Lung (tissue), 12 donors: Measurements from ENCODE around the gene PIAS1. TPM values are rescaled to one million over a fixed set of nuclear protein-coding genes. Genes with fewer than 3 reads are reported as not detected.

Experiments used
- ATAC-seq: fragments of 200-7000 bp; cut with Tn5 transposase; one replicate; pipeline ENCODE4 v1.9.1; 2020; ENCODE audit warnings: moderate number of reproducible peaks; ENCODE audit not compliant: insufficient read depth, low FRiP score
- DNase-seq, 3 donors: peaks; one replicate each; pipeline ENCODE4 v3.0.0-alpha.2; 2013 to 2017
- H3K27ac ChIP-seq, 2 donors: one replicate each; pipeline ENCODE4 v1.5.1; 2013; ENCODE audit warnings: mild to moderate bottlenecking in 2 of 2, moderate library complexity in 2 of 2, control low read depth in 1 of 2, inconsistent platforms in 1 of 2, low read depth in 1 of 2, low read length in 1 of 2
- H3K27me3 ChIP-seq, 3 donors: one replicate each; pipeline ENCODE4 v1.5.1; 2013; ENCODE audit warnings: low read length in 2 of 3; ENCODE audit not compliant: control insufficient read depth in 3 of 3, insufficient read depth in 3 of 3
- H3K36me3 ChIP-seq, 4 donors: one replicate each; pipeline ENCODE4 v1.5.1; 2013; ENCODE audit warnings: low read length in 4 of 4, mild to moderate bottlenecking in 1 of 4, moderate library complexity in 1 of 4; ENCODE audit not compliant: control insufficient read depth in 4 of 4, insufficient read depth in 4 of 4
- H3K4me1 ChIP-seq, 5 donors: one replicate each; pipeline ENCODE4 v1.5.1; 2013; ENCODE audit warnings: low read length in 5 of 5, mild to moderate bottlenecking in 2 of 5, moderate library complexity in 1 of 5; ENCODE audit not compliant: control insufficient read depth in 5 of 5, insufficient read depth in 5 of 5
- H3K4me3 ChIP-seq: one replicate; pipeline ENCODE4 v1.5.1; 2013; ENCODE audit warnings: mild to moderate bottlenecking, control low read depth, moderate library complexity
- H3K9ac ChIP-seq, 2 donors: one replicate each; pipeline ENCODE4 v1.5.1; 2013; ENCODE audit warnings: low read length in 2 of 2, control low read depth in 1 of 2; ENCODE audit not compliant: insufficient read depth in 1 of 2
- H3K9me3 ChIP-seq, 4 donors: one replicate each; pipeline ENCODE4 v1.5.1; 2013; ENCODE audit warnings: low read length in 3 of 4, mild to moderate bottlenecking in 1 of 4, moderate library complexity in 1 of 4; ENCODE audit not compliant: control insufficient read depth in 4 of 4, insufficient read depth in 3 of 4
- CTCF ChIP-seq: IDR thresholded peaks from 2 replicates; pipeline ENCODE4 v1.5.1; 2012; ENCODE audit warnings: mild to moderate bottlenecking; ENCODE audit errors: control extremely low read depth, extremely low read depth
- WGBS, 2 donors: extraction: QIAGEN DNeasy Blood & Tissue Kit; methylation state at CpG; one replicate each; pipeline ENCODE4 v1.1.7; 2013; 5-methylcytosine and 5-hydroxymethylcytosine counted together
- polyA plus RNA-seq, 2 donors: library from polyadenylated mRNA; stranded (reverse); fragments of 200-250 nt; gene quantifications; one replicate each; pipeline ENCODE4 v1.2.1, GENCODE V29; 2013
- total RNA-seq, 2 donors: library from RNA; depleted of rRNA in 1 of 2; stranded (reverse); fragments of >200 nt in 1 of 2; gene quantifications; one replicate each; pipeline ENCODE4 v1.2.1, GENCODE V29; 2014 to 2021
- donor health status: control.
- donor health status: control.
- donor health status: Bipolar disorder and iron deficiency.
- donor health status: healthy.
- donor health status: DM: yes; HTN: yes; CAD: no.

The PIAS1 gene
- total and polyA plus RNA-seq, 4 donors, result 14.6 to 157 (median 30.4) TPM

- Histone ChIP-seq H3K27me3 (no peaks in the 10 kb centered on the region), H3K27ac (no peak overlapping the region), H3K9me3 (no peaks in the 10 kb centered on the region), H3K4me1 (peaks cover 0 to 12% (median 5%) of the 10 kb centered on the region in 5 donors), H3K36me3 (peaks cover 2 to 30% (median 17%) of the 10 kb centered on the region in 4 donors), H3K4me3 (no peak overlapping the region), H3K9ac (no peak overlapping the region)
- ATAC-seq (no peak), DNase-seq (no peak)
- 93 to 97% methylated on average over 5 of the region's 5 CpGs for WGBS, 2 donors
- no peak for TF ChIP-seq CTCF
Observed at GRCh38 chr15:68192804-68193486, 138.8 kb downstream of the PIAS1 start.

DNA sequence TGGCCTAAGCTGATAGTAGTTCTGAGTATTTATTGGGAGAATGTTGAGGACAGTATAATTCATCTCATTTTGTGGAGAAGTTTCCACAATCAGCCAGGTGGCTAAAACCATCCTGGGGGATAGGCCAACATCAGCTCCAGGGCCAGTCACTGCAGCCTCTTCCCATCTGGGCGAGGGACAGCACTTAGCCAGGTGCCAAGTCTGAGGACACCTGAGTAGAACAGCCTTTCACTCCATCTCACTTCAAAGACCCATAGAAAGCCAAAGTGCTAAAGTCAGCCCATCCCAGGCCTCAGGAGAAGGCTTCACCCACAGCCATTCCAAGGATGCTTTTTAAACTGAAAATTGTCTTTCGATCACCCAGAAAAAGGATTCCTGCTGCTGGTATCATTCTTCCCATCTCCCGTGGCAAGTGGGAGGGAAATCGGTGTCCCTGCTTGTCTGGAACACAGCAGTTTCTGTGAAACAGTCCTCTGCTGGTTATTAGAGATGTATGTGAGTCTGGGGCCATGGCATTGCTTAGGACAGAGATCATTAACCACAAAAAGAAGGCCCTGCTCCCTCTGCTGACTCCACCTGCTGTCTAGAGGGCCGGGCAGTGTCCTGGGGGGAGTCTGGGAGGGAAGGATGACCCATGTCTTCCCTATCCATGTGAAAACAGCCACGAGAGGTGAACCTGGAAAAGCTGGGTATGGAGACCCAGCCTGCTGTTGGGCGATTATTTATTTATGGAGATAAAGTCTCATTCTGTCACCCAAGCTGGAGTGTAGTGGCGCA lies 141.4 kb downstream of the PIAS1 start:
- no peak overlapping the region for H3K4me3 ChIP-seq
- H3K36me3 ChIP-seq, result peaks cover 2 to 21% (median 6%) of the 10 kb centered on the region in 4 donors
- 93 to 94% methylated on average over 8 of the region's 8 CpGs for WGBS, 2 donors
- TF ChIP-seq CTCF, result no peak
- H3K9me3 ChIP-seq, result no peaks in the 10 kb centered on the region
- no peak overlapping the region for H3K9ac ChIP-seq
- no peak overlapping the region for H3K27ac ChIP-seq
- H3K27me3 ChIP-seq, result no peaks in the 10 kb centered on the region
- DNase-seq (no peak), ATAC-seq (no peak)
- H3K4me1 ChIP-seq, result peaks cover 0 to 10% (median 5%) of the 10 kb centered on the region in 5 donors

DNA sequence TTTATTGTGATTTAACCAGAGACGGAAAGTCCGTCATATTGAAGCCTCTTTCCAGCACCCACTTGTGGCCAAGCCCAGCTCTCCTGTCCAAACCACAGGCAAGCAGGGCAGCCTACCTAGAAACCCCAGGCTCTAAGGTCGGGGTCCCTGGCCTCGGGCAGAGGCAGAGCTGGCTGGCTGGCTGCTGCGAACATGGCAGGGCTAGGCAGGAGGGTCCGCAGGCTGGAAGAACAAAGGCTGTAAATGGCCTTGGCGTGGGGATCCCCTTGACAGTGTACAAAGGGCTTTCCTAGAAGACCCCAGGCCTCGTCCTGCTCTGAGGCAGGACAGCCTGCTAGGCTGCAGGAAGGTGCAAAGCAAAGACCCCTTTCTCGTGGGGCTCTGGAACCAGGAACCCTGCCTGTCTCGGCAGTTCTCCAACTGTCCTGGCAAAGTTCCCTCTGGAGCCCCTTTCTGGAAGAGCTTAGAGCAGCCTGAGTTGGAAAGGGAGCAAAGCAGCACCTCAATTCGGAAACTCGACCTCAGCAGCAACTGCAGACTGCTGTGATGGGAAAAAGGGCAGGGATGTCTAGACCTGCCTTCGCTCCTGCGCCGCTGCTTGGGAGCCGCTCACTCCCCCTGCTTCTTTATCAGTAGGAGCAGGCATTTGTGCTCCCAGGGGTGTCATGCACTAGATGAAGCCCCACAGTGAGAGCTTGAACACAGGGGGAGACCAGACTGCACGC lies 142.5 kb downstream of the PIAS1 start:
- Histone ChIP-seq H3K9ac (no peak overlapping the region), H3K27me3 (no peaks in the 10 kb centered on the region), H3K36me3 (peaks cover 2 to 21% (median 6%) of the 10 kb centered on the region in 4 donors), H3K4me1 (peaks cover 0 to 14% (median 6%) of the 10 kb centered on the region in 5 donors), H3K9me3 (no peaks in the 10 kb centered on the region), H3K27ac (no peak overlapping the region), H3K4me3 (no peak overlapping the region)
- no peak for DNase-seq
- no peak for TF ChIP-seq CTCF
- 91% methylated on average over 17 of the region's 17 CpGs for WGBS, 2 donors
- no peak for ATAC-seq
